ENCODE results near the gene WWOX.

DNA sequence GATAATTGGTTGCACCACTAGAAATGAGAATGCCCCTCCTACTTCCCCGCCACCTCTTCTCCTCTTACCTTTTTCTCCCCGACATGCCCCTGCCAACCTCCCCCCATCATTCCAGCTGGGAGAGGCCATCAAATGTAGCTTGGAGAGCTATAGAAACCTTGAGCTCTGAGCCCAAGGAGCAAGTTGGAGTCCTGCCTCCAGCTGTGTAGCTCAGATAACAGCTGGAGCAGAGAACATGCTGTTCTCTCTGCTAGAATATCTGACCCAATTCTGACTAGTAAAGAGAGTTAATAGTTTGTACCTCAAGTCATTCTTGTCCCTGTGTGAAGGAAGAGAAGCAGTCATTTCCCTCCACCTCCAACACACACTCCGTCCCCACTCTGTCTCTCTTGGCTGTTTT is 1010.8 kb downstream of the WWOX start:
- TF ChIP-seq POLR2A (IDR thresholded peaks at IDR 0.05; ENCODE audit: low read depth, low read length) (no peak), FOS (IDR thresholded peaks at IDR 0.05; ENCODE audit: low read depth, low read length) (no peak), BHLHE40 (IDR thresholded peaks at IDR 0.05; ENCODE audit: low read depth, low read length) (no peak), RAD21 (IDR thresholded peaks at IDR 0.05; ENCODE audit: low read length) (no peak), MXI1 (IDR thresholded peaks at IDR 0.05; ENCODE audit: borderline replicate concordance, low read depth, low read length) (no peak), RFX5 (IDR thresholded peaks at IDR 0.05; ENCODE audit: low read depth, low read length) (no peak), MAFK (IDR thresholded peaks at IDR 0.05; ENCODE audit: low read depth, low read length) (no peak)
- TF ChIP-seq, protein P1, sequence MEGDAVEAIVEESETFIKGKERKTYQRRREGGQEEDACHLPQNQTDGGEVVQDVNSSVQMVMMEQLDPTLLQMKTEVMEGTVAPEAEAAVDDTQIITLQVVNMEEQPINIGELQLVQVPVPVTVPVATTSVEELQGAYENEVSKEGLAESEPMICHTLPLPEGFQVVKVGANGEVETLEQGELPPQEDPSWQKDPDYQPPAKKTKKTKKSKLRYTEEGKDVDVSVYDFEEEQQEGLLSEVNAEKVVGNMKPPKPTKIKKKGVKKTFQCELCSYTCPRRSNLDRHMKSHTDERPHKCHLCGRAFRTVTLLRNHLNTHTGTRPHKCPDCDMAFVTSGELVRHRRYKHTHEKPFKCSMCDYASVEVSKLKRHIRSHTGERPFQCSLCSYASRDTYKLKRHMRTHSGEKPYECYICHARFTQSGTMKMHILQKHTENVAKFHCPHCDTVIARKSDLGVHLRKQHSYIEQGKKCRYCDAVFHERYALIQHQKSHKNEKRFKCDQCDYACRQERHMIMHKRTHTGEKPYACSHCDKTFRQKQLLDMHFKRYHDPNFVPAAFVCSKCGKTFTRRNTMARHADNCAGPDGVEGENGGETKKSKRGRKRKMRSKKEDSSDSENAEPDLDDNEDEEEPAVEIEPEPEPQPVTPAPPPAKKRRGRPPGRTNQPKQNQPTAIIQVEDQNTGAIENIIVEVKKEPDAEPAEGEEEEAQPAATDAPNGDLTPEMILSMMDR (conservative IDR thresholded peaks at IDR 0.05; ENCODE audit: low read depth, low read length): no peak
- TF ChIP-seq, protein P2, sequence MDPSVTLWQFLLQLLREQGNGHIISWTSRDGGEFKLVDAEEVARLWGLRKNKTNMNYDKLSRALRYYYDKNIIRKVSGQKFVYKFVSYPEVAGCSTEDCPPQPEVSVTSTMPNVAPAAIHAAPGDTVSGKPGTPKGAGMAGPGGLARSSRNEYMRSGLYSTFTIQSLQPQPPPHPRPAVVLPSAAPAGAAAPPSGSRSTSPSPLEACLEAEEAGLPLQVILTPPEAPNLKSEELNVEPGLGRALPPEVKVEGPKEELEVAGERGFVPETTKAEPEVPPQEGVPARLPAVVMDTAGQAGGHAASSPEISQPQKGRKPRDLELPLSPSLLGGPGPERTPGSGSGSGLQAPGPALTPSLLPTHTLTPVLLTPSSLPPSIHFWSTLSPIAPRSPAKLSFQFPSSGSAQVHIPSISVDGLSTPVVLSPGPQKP (IDR thresholded peaks at IDR 0.05; ENCODE audit: borderline replicate concordance, low read depth, low read length): no peak
- TF ChIP-seq, protein P3, sequence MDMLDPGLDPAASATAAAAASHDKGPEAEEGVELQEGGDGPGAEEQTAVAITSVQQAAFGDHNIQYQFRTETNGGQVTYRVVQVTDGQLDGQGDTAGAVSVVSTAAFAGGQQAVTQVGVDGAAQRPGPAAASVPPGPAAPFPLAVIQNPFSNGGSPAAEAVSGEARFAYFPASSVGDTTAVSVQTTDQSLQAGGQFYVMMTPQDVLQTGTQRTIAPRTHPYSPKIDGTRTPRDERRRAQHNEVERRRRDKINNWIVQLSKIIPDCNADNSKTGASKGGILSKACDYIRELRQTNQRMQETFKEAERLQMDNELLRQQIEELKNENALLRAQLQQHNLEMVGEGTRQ (IDR thresholded peaks at IDR 0.05; ENCODE audit: low read depth, low read length): no peak
